ENCODE data around the gene BLNK. TPM values are rescaled to one million over a fixed set of nuclear protein-coding genes. Genes with fewer than 3 reads are reported as not detected.

Gene BLNK
- total RNA-seq, 6 donors from 2014 or later = 7.0 to 17.8 (median 10.8) TPM

DNA sequence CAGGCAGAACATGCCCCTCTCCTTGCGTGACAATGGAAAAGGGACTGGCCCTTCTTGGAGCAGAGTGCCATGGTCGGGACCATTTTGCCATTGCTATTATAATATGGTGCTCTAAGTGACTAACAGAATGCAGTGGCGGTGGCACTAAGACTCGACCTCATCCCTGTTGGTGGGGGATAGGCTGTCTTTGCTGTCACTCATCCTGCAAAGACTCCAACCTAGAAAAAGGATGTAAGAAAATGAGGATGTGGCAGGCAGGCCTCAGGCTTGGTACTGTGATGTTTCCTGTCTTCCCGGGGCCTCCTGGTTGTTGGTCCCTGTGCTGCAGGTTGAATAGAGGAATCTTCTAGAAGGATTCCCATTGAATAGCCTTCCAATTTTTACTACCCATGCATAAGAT lies 18.6 kb downstream of the BLNK start:
- no peak for TF ChIP-seq EP300 (IDR thresholded peaks at IDR 0.05)
- no peak for TF ChIP-seq POLR2AphosphoS5 (IDR thresholded peaks at IDR 0.05)
- no peak for TF ChIP-seq POLR2A (IDR thresholded peaks at IDR 0.05)
- TF ChIP-seq, protein P1, sequence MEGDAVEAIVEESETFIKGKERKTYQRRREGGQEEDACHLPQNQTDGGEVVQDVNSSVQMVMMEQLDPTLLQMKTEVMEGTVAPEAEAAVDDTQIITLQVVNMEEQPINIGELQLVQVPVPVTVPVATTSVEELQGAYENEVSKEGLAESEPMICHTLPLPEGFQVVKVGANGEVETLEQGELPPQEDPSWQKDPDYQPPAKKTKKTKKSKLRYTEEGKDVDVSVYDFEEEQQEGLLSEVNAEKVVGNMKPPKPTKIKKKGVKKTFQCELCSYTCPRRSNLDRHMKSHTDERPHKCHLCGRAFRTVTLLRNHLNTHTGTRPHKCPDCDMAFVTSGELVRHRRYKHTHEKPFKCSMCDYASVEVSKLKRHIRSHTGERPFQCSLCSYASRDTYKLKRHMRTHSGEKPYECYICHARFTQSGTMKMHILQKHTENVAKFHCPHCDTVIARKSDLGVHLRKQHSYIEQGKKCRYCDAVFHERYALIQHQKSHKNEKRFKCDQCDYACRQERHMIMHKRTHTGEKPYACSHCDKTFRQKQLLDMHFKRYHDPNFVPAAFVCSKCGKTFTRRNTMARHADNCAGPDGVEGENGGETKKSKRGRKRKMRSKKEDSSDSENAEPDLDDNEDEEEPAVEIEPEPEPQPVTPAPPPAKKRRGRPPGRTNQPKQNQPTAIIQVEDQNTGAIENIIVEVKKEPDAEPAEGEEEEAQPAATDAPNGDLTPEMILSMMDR (IDR thresholded peaks at IDR 0.05) = no peak
- H3K27ac ChIP-seq = no peak overlapping the region
- 72 to 89% methylated on average over 5 of the region's 5 CpGs for WGBS, 2 donors
- H3K36me3 ChIP-seq = no peaks in the 10 kb centered on the region
- DNase-seq (no peak), ATAC-seq (ENCODE audit: low FRiP score in 2 of 2) (no peak)
- no peak overlapping the region for H3K4me3 ChIP-seq
- H3K27me3 ChIP-seq = no peaks in the 10 kb centered on the region
- peaks cover 1 to 6% (median 3%) of the 10 kb centered on the region in 4 donors for H3K4me1 ChIP-seq
- no peaks in the 10 kb centered on the region for H3K9me3 ChIP-seq

- H3K36me3 ChIP-seq = no peaks in the 10 kb centered on the region
- no peak overlapping the region for H3K27ac ChIP-seq
- TF ChIP-seq EP300 (IDR thresholded peaks at IDR 0.05) (no peak), POLR2A (IDR thresholded peaks at IDR 0.05) (no peak), POLR2AphosphoS5 (IDR thresholded peaks at IDR 0.05) (no peak)
- TF ChIP-seq, protein P1 (IDR thresholded peaks at IDR 0.05) = no peak
- H3K9me3 ChIP-seq = no peaks in the 10 kb centered on the region
- no peaks in the 10 kb centered on the region for H3K27me3 ChIP-seq
- H3K4me3 ChIP-seq = no peak overlapping the region
- WGBS, 2 donors = 51 to 81% methylated on average over 1 of the region's 1 CpG
- no peak for ATAC-seq (ENCODE audit: low FRiP score in 2 of 2)
- DNase-seq = no peak
- H3K4me1 ChIP-seq = no peaks in the 10 kb centered on the region
Observed at GRCh38 chr10:96250349-96250748, 21.0 kb downstream of the BLNK start.

GRCh38 chr10:96249264-96249663 lies 22.1 kb downstream of the BLNK start:
- ATAC-seq (ENCODE audit: low FRiP score in 2 of 2) = no peak
- TF ChIP-seq POLR2A (IDR thresholded peaks at IDR 0.05) (no peak), POLR2AphosphoS5 (IDR thresholded peaks at IDR 0.05) (no peak), EP300 (IDR thresholded peaks at IDR 0.05) (no peak)
- TF ChIP-seq, protein P1 (IDR thresholded peaks at IDR 0.05) = no peak
- WGBS, 2 donors = 84 to 93% methylated on average over 5 of the region's 5 CpGs
- H3K4me1 ChIP-seq = no peaks in the 10 kb centered on the region
- no peaks in the 10 kb centered on the region for H3K36me3 ChIP-seq
- no peak for DNase-seq
- H3K27me3 ChIP-seq = no peaks in the 10 kb centered on the region
- H3K27ac ChIP-seq = no peak overlapping the region
- H3K9me3 ChIP-seq = no peaks in the 10 kb centered on the region
- H3K4me3 ChIP-seq = no peak overlapping the region

- DNase-seq = no peak
- Histone ChIP-seq H3K4me1 (no peaks in the 10 kb centered on the region), H3K4me3 (no peak overlapping the region), H3K27me3 (no peaks in the 10 kb centered on the region), H3K27ac (no peak overlapping the region), H3K36me3 (no peaks in the 10 kb centered on the region), H3K9me3 (no peaks in the 10 kb centered on the region)
- ATAC-seq (ENCODE audit: low FRiP score in 2 of 2) = no peak
- 91 to 93% methylated on average over 7 of the region's 7 CpGs for whole genome bisulfite sequencing, 2 donors
- no peak for TF ChIP-seq POLR2A (IDR thresholded peaks at IDR 0.05)
- no peak for TF ChIP-seq EP300 (IDR thresholded peaks at IDR 0.05)
- no peak for TF ChIP-seq POLR2AphosphoS5 (IDR thresholded peaks at IDR 0.05)
- TF ChIP-seq, protein P1 (IDR thresholded peaks at IDR 0.05) = no peak
Observed at GRCh38 chr10:96244354-96244753, 27.0 kb downstream of the BLNK start.

DNA sequence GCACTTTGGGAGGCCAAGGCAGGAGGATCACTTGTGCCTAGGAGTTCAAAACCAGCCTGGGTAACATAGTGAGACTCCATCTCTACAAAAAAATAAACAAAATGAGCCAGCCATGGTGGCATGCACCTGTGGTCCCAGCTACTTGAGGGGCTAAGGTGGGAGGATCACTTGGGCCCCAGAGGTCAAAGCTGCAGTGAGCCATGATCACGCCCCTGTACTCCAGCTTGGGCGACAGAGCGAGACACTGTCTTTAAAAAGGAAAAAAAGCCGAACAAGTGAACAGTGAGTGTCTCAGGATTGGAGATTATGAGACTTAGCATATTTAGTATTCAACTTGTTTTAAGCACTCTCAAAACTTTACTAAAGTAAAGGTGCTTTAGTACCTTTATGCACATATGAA lies 28.1 kb downstream of the BLNK start:
- Histone ChIP-seq H3K27ac (no peak overlapping the region), H3K9me3 (no peaks in the 10 kb centered on the region), H3K36me3 (no peaks in the 10 kb centered on the region), H3K4me3 (no peak overlapping the region), H3K27me3 (no peaks in the 10 kb centered on the region), H3K4me1 (no peaks in the 10 kb centered on the region)
- no peak for ATAC-seq (ENCODE audit: low FRiP score in 2 of 2)
- no peak for DNase-seq
- WGBS, 2 donors = 91 to 93% methylated on average over 4 of the region's 4 CpGs
- TF ChIP-seq, protein P1 (IDR thresholded peaks at IDR 0.05) = no peak
- TF ChIP-seq POLR2A (IDR thresholded peaks at IDR 0.05) (no peak), EP300 (IDR thresholded peaks at IDR 0.05) (no peak), POLR2AphosphoS5 (IDR thresholded peaks at IDR 0.05) (no peak)

All from upper lobe of left lung (tissue), 6 donors.